Right lobe of liver (tissue), 4 donors: ENCODE measurements around the gene AFF4.

Source experiments
- CTCF ChIP-seq, 4 donors: fragments of 200-600 bp in 3 of 4; fragments of 450-650 bp in 1 of 4; IDR thresholded peaks; one replicate each; pipeline versions ENCODE4 v1.5.1 to v1.8.0; 2016 to 2022; ENCODE audit warnings: antibody characterized with exemption in 4 of 4, mild to moderate bottlenecking in 2 of 4
- POLR2A ChIP-seq: fragments of 450-650 bp; IDR thresholded peaks from one replicate; pipeline ENCODE4 v1.6.1; 2017; ENCODE audit warnings: antibody characterized with exemption, mild to moderate bottlenecking
- donor health status: DM: no; HTN: no; CAD: no.
- donor health status: DM: no; HTN: no; CAD: no.
- donor health status: DM: no; HTN: yes; CAD: no.

GRCh38 chr5:132868754-132869153 is 94.7 kb downstream of the AFF4 start:
- TF ChIP-seq CTCF (IDR thresholded peaks at IDR 0.05) (no peak), POLR2A (no peak)
